Hepatocyte (in vitro differentiated cells): ENCODE results near the gene NSRP1.

Source experiments
- EZH2 ChIP-seq: fragments of 200-600 bp; sonication (generic); IDR thresholded peaks from 2 replicates; pipeline ENCODE4 v1.6.1; 2016; ENCODE audit warnings: antibody characterized with exemption, mild to moderate bottlenecking, borderline replicate concordance
- EZH2phosphoT487 ChIP-seq: fragments of 200-600 bp; sonication (generic); IDR thresholded peaks from one replicate; pipeline ENCODE4 v1.6.1; 2018; ENCODE audit warnings: antibody characterized with exemption, mild to moderate bottlenecking, low read depth, moderate library complexity; ENCODE audit not compliant: unreplicated experiment, severe bottlenecking
- TF ChIP-seq, protein P1 (sequence below): fragments of 200-600 bp; sonication (generic); IDR thresholded peaks from 2 replicates; pipeline ENCODE4 v1.5.1; 2016; ENCODE audit warnings: antibody characterized with exemption, mild to moderate bottlenecking; ENCODE audit not compliant: poor library complexity

DNA sequence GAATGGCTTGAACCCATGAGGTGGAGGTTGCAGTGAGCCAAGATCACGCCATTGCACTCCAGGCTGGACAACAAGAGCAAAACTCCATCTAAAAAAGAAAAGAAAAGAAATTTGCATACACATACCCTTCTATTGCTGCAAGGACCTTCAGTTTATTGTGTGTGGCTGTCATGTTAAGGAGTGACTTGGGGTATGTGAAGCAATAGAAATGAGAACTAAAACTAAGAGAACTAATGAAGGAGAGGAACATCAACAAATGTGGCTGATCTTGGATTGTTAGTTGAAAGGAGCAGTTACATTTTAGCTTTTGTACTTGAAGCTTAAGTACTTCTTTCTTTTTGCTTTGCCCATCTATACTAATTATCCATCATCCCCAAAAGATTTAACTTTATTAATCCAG lies 12.7 kb upstream of the NSRP1 start:
- TF ChIP-seq, protein P1, sequence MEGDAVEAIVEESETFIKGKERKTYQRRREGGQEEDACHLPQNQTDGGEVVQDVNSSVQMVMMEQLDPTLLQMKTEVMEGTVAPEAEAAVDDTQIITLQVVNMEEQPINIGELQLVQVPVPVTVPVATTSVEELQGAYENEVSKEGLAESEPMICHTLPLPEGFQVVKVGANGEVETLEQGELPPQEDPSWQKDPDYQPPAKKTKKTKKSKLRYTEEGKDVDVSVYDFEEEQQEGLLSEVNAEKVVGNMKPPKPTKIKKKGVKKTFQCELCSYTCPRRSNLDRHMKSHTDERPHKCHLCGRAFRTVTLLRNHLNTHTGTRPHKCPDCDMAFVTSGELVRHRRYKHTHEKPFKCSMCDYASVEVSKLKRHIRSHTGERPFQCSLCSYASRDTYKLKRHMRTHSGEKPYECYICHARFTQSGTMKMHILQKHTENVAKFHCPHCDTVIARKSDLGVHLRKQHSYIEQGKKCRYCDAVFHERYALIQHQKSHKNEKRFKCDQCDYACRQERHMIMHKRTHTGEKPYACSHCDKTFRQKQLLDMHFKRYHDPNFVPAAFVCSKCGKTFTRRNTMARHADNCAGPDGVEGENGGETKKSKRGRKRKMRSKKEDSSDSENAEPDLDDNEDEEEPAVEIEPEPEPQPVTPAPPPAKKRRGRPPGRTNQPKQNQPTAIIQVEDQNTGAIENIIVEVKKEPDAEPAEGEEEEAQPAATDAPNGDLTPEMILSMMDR: no peak
- TF ChIP-seq EZH2 (no peak), EZH2phosphoT487 (no peak)
